Measurements from ENCODE around the gene PITPNM2. TPM values are rescaled to one million over a fixed set of nuclear protein-coding genes. Genes with fewer than 3 reads are reported as not detected.

The PITPNM2 gene
- total and polyA plus RNA-seq, 2 experiments from 2014 or later, result 0.82 to 3.0 TPM

GRCh38 chr12:123148223-123148622, 2.7 kb downstream of the PITPNM2 start:
- H3K27ac ChIP-seq (ENCODE audit: low read depth), result no peak overlapping the region
- H3K4me1 ChIP-seq (ENCODE audit: insufficient read depth), result peaks cover 21% of the 10 kb centered on the region
- no peak overlapping the region for H3K4me3 ChIP-seq
- no peaks in the 10 kb centered on the region for H3K9me2 ChIP-seq (ENCODE audit: insufficient read depth)
- Mint-ChIP-seq H3K27ac (no peak overlapping the region), H3K27me3 (ENCODE audit: insufficient read depth, low read depth, poor library complexity) (peaks cover 38% of the 10 kb centered on the region), H3K9me3 (0 out of 3 replicates have a peak, but pooled peaks cover 3% of the 10 kb centered on the region), H3K4me1 (peaks cover 28% of the 10 kb centered on the region), H3K4me3 (no peak overlapping the region), H3K36me3 (ENCODE audit: low read depth) (peaks cover 2% of the 10 kb centered on the region; the same call in 1 of the 3 replicates)
- H2AFZ ChIP-seq, result no peak overlapping the region
- H3K27me3 ChIP-seq (ENCODE audit: insufficient read depth), result peaks cover 52% of the 10 kb centered on the region
- H3K79me2 ChIP-seq (replicated peaks; ENCODE audit: insufficient read depth), result no peaks in the 10 kb centered on the region
- peaks cover 15% of the 10 kb centered on the region; the same call in 1 of the 2 replicates for H3F3A ChIP-seq (replicated peaks; ENCODE audit: low read depth)
- H3K4me2 ChIP-seq, result no peak overlapping the region
- DNase-seq (ENCODE audit: low spot score) (no peak), ATAC-seq (no peak)
- H3K36me3 ChIP-seq (ENCODE audit: insufficient read depth), result no peaks in the 10 kb centered on the region; the same call in 1 of the 2 replicates
- TF ChIP-seq JUNB (IDR thresholded peaks at IDR 0.05; ENCODE audit: unreplicated experiment) (no peak), CREB1 (CRISPR knock-in tag; IDR thresholded peaks at IDR 0.05; ENCODE audit: low read depth) (no peak), ZNF331 (CRISPR knock-in tag; IDR thresholded peaks at IDR 0.05; ENCODE audit: low read depth) (no peak), ZNF462 (CRISPR knock-in tag; IDR thresholded peaks at IDR 0.05) (no peak), ETS1 (IDR thresholded peaks at IDR 0.05) (no peak), REST (IDR thresholded peaks at IDR 0.05; ENCODE audit: unreplicated experiment) (no peak), EZH2phosphoT487 (IDR thresholded peaks at IDR 0.05; ENCODE audit: unreplicated experiment) (no peak), ZNF114 (CRISPR knock-in tag; IDR thresholded peaks at IDR 0.05) (no peak), STAT1 (IDR thresholded peaks at IDR 0.05; ENCODE audit: unreplicated experiment) (no peak)
- H4K20me1 ChIP-seq (replicated peaks; ENCODE audit: insufficient read depth), result 0 out of 2 replicates have a peak, but pooled peaks cover 5% of the 10 kb centered on the region

Data from GM23338 (cell line).